A549 treated with Mapracorat at 1 μM for 4 hours (cell line): Measurements from ENCODE around the gene ADM5. TPM values are rescaled to one million over a fixed set of nuclear protein-coding genes. Genes with fewer than 3 reads are reported as not detected.

Experiments used
- total RNA-seq: library from RNA; stranded (reverse); fragments of 200-300 nt; extraction: Qiagen RNA extraction; gene quantifications from 5 replicates; pipeline ENCODE4 v1.2.3, GENCODE V29; 2022

Gene ADM5
- 3.6 to 7.2 TPM (median 5.1 TPM) in 5 replicates for total RNA-seq

GRCh38 chr19:49689133-49690078 is at the start of gene ADM5:
TSS of gene ADM5 (plus strand) at chr19:49689594. CDS start at chr19:49689838, 244 bp downstream.

GRCh38 chr19:49640113-49640898 is 49.1 kb upstream of the ADM5 start, which contains the start of gene RRAS:
TSS of gene RRAS (minus strand) at chr19:49640143. CDS start at chr19:49640098, 45 bp downstream.

GRCh38 chr19:49641688-49642491 is 47.5 kb upstream of the ADM5 start, which contains the start of gene SCAF1:
TSS of gene SCAF1 (plus strand) at chr19:49642209. CDS start at chr19:49645027, 2,818 bp downstream.

GRCh38 chr19:49665351-49666119 is 23.9 kb upstream of the ADM5 start, which contains the start of the genes BCL2L12 and IRF3:
TSS of gene BCL2L12 (plus strand) at chr19:49665933. CDS start at chr19:49666693, 760 bp downstream.
TSS of gene IRF3 (minus strand) at chr19:49665857. CDS start at chr19:49664838, 1,019 bp downstream.

GRCh38 chr19:49677231-49677900 is 12.0 kb upstream of the ADM5 start, which contains the start of gene PRMT1:
TSS of gene PRMT1 (plus strand) at chr19:49677271. CDS start at chr19:49677281, 10 bp downstream.

GRCh38 chr19:49690656-49691242 is 1.4 kb downstream of the ADM5 start, which contains the start of gene CPT1C:
TSS of gene CPT1C (plus strand) at chr19:49691116. CDS start at chr19:49692253, 1,137 bp downstream.

Other genes with a start within 250 kb of the ADM5 start
- 0.44 to 0.71 TPM (median 0.55 TPM) in 5 replicates for gene SLC17A7, start 248.1 kb upstream of the ADM5 start, total RNA-seq
- gene PIH1D1, start 237.8 kb upstream of the ADM5 start, total RNA-seq: 85.8 to 96.7 TPM (median 90.5 TPM) in 5 replicates
- gene ALDH16A1, start 236.4 kb upstream of the ADM5 start, total RNA-seq: 14.4 to 28.1 TPM (median 24.4 TPM) in 5 replicates
- 1.1 to 1.4 TPM (median 1.3 TPM) in 5 replicates for gene FLT3LG, start 215.4 kb upstream of the ADM5 start, total RNA-seq
- 3,905 to 4,301 TPM (median 4,085 TPM) in 5 replicates for gene RPL13A, start 202.0 kb upstream of the ADM5 start, total RNA-seq
- 3,769 to 4,865 TPM (median 3,847 TPM) in 5 replicates for gene RPS11, start 193.2 kb upstream of the ADM5 start, total RNA-seq
- 26.4 to 32.0 TPM (median 29.2 TPM) in 5 replicates for gene FCGRT, start 176.9 kb upstream of the ADM5 start, total RNA-seq
- gene RCN3, start 161.6 kb upstream of the ADM5 start, total RNA-seq: 1.3 to 2.9 TPM (median 2.3 TPM) in 5 replicates
- 88.3 to 108 TPM (median 105 TPM) in 5 replicates for gene NOSIP, start 109.0 kb upstream of the ADM5 start, total RNA-seq
- gene PRRG2, start 108.3 kb upstream of the ADM5 start, total RNA-seq: 0.44 to 1.1 TPM (median 0.75 TPM) in 5 replicates
- 25.0 to 35.5 TPM (median 34.0 TPM) in 5 replicates for gene PRR12, start 98.4 kb upstream of the ADM5 start, total RNA-seq
- 99.6 to 157 TPM (median 144 TPM) in 5 replicates for gene RRAS, start 49.5 kb upstream of the ADM5 start, total RNA-seq
- gene SCAF1, start 47.4 kb upstream of the ADM5 start, total RNA-seq: 39.5 to 69.3 TPM (median 65.3 TPM) in 5 replicates
- 74.8 to 117 TPM (median 95.5 TPM) in 5 replicates for gene IRF3, start 23.7 kb upstream of the ADM5 start, total RNA-seq
- gene BCL2L12, start 23.7 kb upstream of the ADM5 start, total RNA-seq: 53.4 to 73.8 TPM (median 70.9 TPM) in 5 replicates
- 403 to 432 TPM (median 421 TPM) in 5 replicates for gene PRMT1, start 12.3 kb upstream of the ADM5 start, total RNA-seq
- 11.0 to 15.0 TPM (median 14.0 TPM) in 5 replicates for gene CPT1C, start 1.5 kb downstream of the ADM5 start, total RNA-seq
- gene TSKS, start 73.7 kb downstream of the ADM5 start, total RNA-seq: not detected in 5 replicates
- 40.1 to 57.8 TPM (median 55.4 TPM) in 5 replicates for gene AP2A1, start 77.4 kb downstream of the ADM5 start, total RNA-seq
- 13.3 to 16.4 TPM (median 14.5 TPM) in 5 replicates for gene FUZ, start 123.7 kb downstream of the ADM5 start, total RNA-seq
- 45.8 to 71.0 TPM (median 68.3 TPM) in 5 replicates for gene MED25, start 128.7 kb downstream of the ADM5 start, total RNA-seq
- 109 to 158 TPM (median 143 TPM) in 5 replicates for gene PTOV1, start 161.6 kb downstream of the ADM5 start, total RNA-seq
- gene PNKP, start 178.0 kb downstream of the ADM5 start, total RNA-seq: 42.9 to 59.9 TPM (median 52.0 TPM) in 5 replicates
- gene AKT1S1, start 187.8 kb downstream of the ADM5 start, total RNA-seq: 67.2 to 121 TPM (median 103 TPM) in 5 replicates
- 17.4 to 22.9 TPM (median 20.4 TPM) in 5 replicates for gene TBC1D17, start 188.1 kb downstream of the ADM5 start, total RNA-seq
- 0.35 to 0.71 TPM (median 0.59 TPM) in 5 replicates for gene IL4I1, start 207.3 kb downstream of the ADM5 start, total RNA-seq
- 39.0 to 57.8 TPM (median 54.8 TPM) in 5 replicates for gene ATF5, start 239.6 kb downstream of the ADM5 start, total RNA-seq
- gene NUP62, start 239.9 kb downstream of the ADM5 start, total RNA-seq: 66.7 to 94.5 TPM (median 87.1 TPM) in 5 replicates